Measurements from ENCODE around the gene ZNF366.
A peak's percentile ranks its signal among the peaks of the same experiment; 100 is the strongest.

The ZNF366 gene

GRCh38 chr5:72489536-72489935 lies 17.7 kb downstream of the ZNF366 start:
- no peak for DNase-seq

- DNase-seq = no peak
Observed at GRCh38 chr5:72488756-72489155, 18.5 kb downstream of the ZNF366 start.

GRCh38 chr5:72487177-72487576 lies 20.0 kb downstream of the ZNF366 start:
- peak in 1 of 3 experiments; percentile 1 for DNase-seq

- no peak for DNase-seq
Observed at GRCh38 chr5:72486371-72486770, 20.8 kb downstream of the ZNF366 start.

GRCh38 chr5:72485430-72485974 lies 21.7 kb downstream of the ZNF366 start:
- no peak for DNase-seq

- no peak for DNase-seq
Observed at GRCh38 chr5:72482046-72482445, 25.2 kb downstream of the ZNF366 start.

- DNase-seq = no peak
Observed at GRCh38 chr5:72480841-72481240, 26.4 kb downstream of the ZNF366 start.

GRCh38 chr5:72479921-72480320 lies 27.3 kb downstream of the ZNF366 start:
- DNase-seq = no peak

GRCh38 chr5:72478684-72479083 lies 28.5 kb downstream of the ZNF366 start:
- no peak for DNase-seq

- DNase-seq = no peak
Observed at GRCh38 chr5:72478276-72478675, 28.9 kb downstream of the ZNF366 start.

- DNase-seq = no peak
Observed at GRCh38 chr5:72477644-72478043, 29.6 kb downstream of the ZNF366 start.

- no peak for DNase-seq
Observed at GRCh38 chr5:72477176-72477575, 30.0 kb downstream of the ZNF366 start.

GRCh38 chr5:72476721-72477120 lies 30.5 kb downstream of the ZNF366 start:
- no peak for DNase-seq

GRCh38 chr5:72476275-72476674 lies 30.9 kb downstream of the ZNF366 start:
- DNase-seq = no peak

GRCh38 chr5:72474516-72474915 lies 32.7 kb downstream of the ZNF366 start:
- no peak for DNase-seq

- DNase-seq = no peak
Observed at GRCh38 chr5:72474046-72474500, 33.1 kb downstream of the ZNF366 start.

GRCh38 chr5:72472666-72473422 lies 34.4 kb downstream of the ZNF366 start:
- DNase-seq = no peak

- DNase-seq = no peak
Observed at GRCh38 chr5:72472031-72472430, 35.2 kb downstream of the ZNF366 start.

GRCh38 chr5:72470826-72471225 lies 36.4 kb downstream of the ZNF366 start:
- DNase-seq = no peak

GRCh38 chr5:72468606-72469005 lies 38.6 kb downstream of the ZNF366 start:
- no peak for DNase-seq

- no peak for DNase-seq
Observed at GRCh38 chr5:72468024-72468423, 39.2 kb downstream of the ZNF366 start.

GRCh38 chr5:72467461-72467860 lies 39.7 kb downstream of the ZNF366 start:
- no peak for DNase-seq

GRCh38 chr5:72465601-72466563 lies 41.3 kb downstream of the ZNF366 start:
- no peak for DNase-seq

GRCh38 chr5:72465066-72465465 lies 42.1 kb downstream of the ZNF366 start:
- no peak for DNase-seq
